T-helper 2 cell treated with Interferon-gamma antibody and Interleukin-4, amounts not matched to agents 5 μg/mL and 100 μg/mL, for 36 hours (primary cell): ENCODE data around the gene EEF2K.
A peak's percentile ranks its signal among the peaks of the same experiment; 100 is the strongest.
"Not testable (repeated sequence)": the region's sequence is repeated elsewhere in the genome, so short reads cannot be mapped to it uniquely, and the experiment has no call there.

Experiments
- DNase-seq: peaks from one replicate; pipeline ENCODE4 v3.0.0; 2021; ENCODE audit warnings: low spot score
- H3K27ac Mint-ChIP-seq: one replicate; pipeline ENCODE4 v1.8.0; 2021; ENCODE audit warnings: mild to moderate bottlenecking, mixed read lengths
- H3K27me3 Mint-ChIP-seq: one replicate; pipeline ENCODE4 v1.8.0; 2021; ENCODE audit warnings: low read depth, mixed read lengths
- H3K36me3 Mint-ChIP-seq: one replicate; pipeline ENCODE4 v1.8.0; 2021; ENCODE audit warnings: low read depth, mixed read lengths
- H3K4me1 Mint-ChIP-seq: one replicate; pipeline ENCODE4 v1.8.0; 2021; ENCODE audit warnings: low read depth, mixed read lengths
- H3K4me3 Mint-ChIP-seq: one replicate; pipeline ENCODE4 v1.8.0; 2022; ENCODE audit warnings: mild to moderate bottlenecking, moderate library complexity, mixed read lengths
- H3K9me3 Mint-ChIP-seq: one replicate; pipeline ENCODE4 v1.8.0; 2021; ENCODE audit warnings: mixed read lengths

The EEF2K gene

DNA sequence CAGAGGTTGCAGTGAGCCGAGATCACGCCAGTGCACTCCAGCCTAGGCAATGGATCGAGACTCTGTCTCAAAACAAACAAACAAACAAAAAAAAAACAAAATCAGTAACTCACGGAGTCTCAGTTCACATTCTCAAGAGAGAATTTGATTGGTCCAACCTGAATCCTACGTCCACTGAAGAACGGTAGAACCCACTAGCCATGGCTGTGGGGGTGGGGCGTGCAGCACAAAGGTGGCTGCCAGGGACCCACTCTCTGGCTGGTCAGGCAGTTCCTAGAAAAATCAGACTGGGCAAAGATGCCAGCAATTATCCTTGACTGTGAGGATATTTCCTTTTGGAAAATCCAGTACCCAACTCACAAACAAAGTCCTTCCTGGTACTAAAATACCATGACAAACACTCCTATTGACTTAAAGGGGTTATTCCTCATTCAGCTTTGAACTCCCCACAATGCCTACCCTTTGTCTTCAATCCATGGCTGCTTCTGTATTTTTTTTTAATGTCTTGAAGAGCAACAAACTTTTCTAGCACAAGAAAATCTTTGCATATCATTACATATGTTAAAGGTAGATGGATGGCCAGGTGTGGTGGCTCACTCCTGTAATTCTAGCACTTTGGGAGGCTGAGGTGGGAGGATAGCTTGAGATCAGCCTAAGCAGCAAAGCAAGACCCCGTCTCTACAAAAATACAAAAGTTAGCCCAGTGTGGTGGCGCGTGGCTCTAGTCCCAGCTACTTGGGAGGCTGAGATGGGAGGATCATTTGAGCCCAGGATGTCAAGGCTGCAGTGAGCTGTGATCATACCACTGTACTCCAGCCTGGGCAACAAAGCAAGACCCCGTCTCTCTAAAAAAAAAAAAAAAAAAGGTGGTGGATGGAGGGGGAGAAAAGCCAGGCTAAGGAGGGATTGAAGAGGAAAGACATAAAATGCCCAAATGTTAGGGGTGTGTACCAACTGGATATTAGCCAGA is 87.3 kb downstream of the EEF2K start:
- peaks cover 10% of the 10 kb centered on the region for H3K36me3 Mint-ChIP-seq
- H3K27ac Mint-ChIP-seq: no peak overlapping the region
- no peaks in the 10 kb centered on the region for H3K9me3 Mint-ChIP-seq
- H3K4me3 Mint-ChIP-seq: no peak overlapping the region
- peaks cover 4% of the 10 kb centered on the region for H3K27me3 Mint-ChIP-seq
- peaks cover 7% of the 10 kb centered on the region for H3K4me1 Mint-ChIP-seq
- DNase-seq: no peak

DNA sequence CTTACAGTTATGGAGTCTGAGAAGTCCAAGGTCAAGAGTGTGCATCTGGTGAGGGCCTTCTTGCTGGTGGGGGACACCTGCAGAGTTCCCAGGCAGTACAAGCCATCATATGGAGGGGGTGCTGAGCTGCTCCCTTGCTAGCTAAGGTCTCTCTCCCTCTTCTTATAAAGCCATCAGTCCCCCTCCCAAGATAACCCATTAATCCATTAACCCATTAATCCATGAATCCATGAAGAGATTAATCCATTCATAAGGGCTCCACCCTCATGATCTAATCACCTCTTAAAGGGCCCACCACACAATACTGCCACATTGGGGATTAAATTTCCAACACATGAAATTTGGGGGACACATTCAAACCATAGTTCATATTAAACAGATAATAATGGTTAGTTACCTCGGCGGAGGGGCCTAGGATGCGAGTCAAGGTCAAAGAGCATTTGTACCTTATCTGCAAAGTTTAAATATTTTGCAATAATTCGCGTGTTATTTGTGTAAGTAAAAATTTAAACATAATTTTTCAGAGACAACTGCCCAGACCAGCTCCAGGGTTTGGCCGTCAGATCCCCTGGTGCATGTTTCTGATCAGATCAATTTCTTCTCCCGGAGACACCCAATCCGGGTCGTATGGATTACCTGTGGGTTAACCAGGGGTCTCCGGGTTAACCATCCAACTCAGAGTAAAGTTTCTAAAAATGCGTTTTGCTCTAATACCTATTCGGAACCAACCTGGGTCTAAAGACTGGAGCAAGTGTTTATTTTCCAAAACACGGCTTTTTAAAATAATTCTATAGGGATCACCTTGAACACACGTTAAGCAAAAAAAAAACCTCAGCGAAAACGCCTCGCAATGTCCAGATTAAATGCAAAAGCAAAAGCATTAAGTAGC is 90.4 kb downstream of the EEF2K start:
- Mint-ChIP-seq H3K36me3 (peaks cover 20% of the 10 kb centered on the region), H3K27me3 (peaks cover 4% of the 10 kb centered on the region), H3K9me3 (no peaks in the 10 kb centered on the region), H3K4me3 (peak overlapping the region; percentile 95), H3K27ac (peak overlapping the region; percentile 98), H3K4me1 (peaks cover 25% of the 10 kb centered on the region)
- no peak for DNase-seq

DNA sequence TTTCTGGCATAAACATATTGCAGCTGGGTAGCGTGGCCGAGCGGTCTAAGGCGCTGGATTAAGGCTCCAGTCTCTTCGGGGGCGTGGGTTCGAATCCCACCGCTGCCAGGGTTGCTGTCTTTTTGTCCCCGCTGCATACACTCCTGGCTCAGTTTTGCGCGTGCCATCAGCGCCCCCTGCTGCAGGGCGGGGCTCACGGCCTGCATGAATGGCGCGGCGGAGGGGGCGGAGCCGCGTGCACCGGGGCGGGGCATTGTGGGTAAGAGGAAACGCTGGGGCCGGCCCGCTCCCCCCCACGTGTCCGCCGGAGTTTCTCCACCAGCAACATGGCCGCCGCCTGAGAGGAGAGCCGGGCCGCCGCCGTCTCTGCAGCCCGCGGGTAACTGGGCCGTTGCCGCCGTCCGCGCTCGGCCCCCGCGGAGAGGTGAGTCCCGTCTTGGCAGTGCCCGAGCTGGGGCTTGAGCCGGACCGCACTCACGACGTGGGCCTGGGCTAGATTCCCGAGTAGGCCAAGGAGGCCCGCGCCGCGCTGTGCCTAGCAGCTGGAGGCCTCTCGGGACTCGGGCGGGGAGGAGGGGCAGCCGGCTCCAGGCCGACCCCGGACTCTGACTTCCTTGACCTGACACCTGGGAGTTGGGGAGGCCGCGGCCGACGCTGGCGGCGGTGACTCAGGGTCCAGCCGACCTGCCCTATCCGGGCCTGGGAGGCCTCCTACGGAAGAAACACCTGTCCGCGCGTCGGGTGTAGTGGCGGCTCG is 91.2 kb downstream of the EEF2K start, which contains the start of gene POLR3E:
POLR3E (plus strand) TSS at position 296 of the 757 bp plus-strand sequence. CDS start 5,560 bp downstream, outside the sequence.
- Mint-ChIP-seq H3K27me3 (peaks cover 4% of the 10 kb centered on the region), H3K4me3 (peak within 1 kb of the TSS; percentile 95), H3K9me3 (no peaks in the 10 kb centered on the region), H3K4me1 (peaks cover 27% of the 10 kb centered on the region), H3K36me3 (peaks cover 24% of the 10 kb centered on the region), H3K27ac (peak within 1 kb of the TSS; percentile 98)
- DNase-seq: peak; percentile 100

DNA sequence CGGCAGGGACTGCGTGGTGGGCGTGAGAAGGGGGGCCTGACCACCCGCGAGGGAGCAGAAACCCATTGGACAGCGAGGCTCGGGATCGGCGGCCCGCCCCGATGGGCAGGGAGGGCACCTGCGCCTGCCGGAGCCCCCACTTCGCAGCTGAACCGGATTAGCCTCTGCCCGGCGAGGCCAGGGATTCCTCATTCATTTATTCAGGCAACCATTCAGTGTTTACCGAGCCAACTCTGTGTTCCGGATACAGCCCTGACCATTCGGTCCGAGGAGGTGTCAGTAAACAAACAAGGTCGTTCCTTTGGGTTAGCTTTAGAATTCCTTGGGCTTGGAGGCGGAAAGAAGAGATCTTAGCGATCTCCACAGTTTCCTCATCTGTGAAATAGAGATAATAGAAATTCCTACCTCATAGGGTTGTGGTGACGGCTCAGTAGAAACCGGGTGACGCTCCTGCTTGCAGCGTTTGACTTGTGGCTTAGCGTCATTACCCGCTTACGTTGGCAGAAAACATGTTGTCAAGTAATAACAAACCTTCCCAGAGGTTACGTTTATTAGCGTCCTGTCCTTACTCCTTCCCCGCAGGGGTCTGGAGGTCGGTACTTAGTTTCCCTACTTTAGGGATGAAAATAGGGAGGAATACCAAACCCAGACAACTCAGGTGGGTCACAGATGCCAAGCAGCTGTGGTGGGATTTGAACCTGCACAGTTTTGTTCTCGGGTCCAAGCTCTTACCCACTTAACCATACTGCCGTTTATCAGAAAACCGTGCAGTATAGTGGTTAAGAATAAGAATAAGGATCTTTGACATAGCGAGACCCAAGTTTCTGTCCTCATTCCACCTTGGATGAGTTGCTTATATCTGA is 92.0 kb downstream of the EEF2K start:
- peak; percentile 78 for DNase-seq
- peaks cover 27% of the 10 kb centered on the region for H3K36me3 Mint-ChIP-seq
- peak overlapping the region; percentile 98 for H3K27ac Mint-ChIP-seq
- peaks cover 4% of the 10 kb centered on the region for H3K27me3 Mint-ChIP-seq
- H3K4me3 Mint-ChIP-seq: peak overlapping the region; percentile 95
- peaks cover 27% of the 10 kb centered on the region for H3K4me1 Mint-ChIP-seq
- H3K9me3 Mint-ChIP-seq: no peaks in the 10 kb centered on the region

DNA sequence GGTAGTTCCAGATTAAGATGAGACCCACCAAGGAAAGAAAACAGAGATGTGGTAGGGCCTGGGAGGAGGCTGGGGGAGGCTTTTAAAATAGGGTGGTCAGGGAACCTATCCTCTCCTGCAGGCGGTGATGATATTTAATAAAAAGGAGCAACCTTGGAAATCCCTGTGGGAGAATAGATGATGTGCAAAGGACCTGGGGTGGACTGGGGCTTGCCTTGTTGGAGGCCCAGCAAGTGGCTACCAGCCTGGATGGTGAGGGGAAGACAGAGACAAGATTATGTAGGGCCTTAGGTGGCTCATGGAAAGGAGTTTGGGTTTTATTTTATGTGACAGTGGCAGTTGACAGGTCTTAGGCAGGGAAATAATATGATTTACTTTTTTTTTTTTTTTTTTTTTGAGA is 93.0 kb downstream of the EEF2K start:
- Mint-ChIP-seq H3K4me1 (peaks cover 27% of the 10 kb centered on the region), H3K27ac (peak overlapping the region; percentile 98), H3K9me3 (no peaks in the 10 kb centered on the region), H3K4me3 (peak overlapping the region; percentile 95), H3K36me3 (peaks cover 31% of the 10 kb centered on the region), H3K27me3 (peaks cover 4% of the 10 kb centered on the region)
- no peak for DNase-seq

DNA sequence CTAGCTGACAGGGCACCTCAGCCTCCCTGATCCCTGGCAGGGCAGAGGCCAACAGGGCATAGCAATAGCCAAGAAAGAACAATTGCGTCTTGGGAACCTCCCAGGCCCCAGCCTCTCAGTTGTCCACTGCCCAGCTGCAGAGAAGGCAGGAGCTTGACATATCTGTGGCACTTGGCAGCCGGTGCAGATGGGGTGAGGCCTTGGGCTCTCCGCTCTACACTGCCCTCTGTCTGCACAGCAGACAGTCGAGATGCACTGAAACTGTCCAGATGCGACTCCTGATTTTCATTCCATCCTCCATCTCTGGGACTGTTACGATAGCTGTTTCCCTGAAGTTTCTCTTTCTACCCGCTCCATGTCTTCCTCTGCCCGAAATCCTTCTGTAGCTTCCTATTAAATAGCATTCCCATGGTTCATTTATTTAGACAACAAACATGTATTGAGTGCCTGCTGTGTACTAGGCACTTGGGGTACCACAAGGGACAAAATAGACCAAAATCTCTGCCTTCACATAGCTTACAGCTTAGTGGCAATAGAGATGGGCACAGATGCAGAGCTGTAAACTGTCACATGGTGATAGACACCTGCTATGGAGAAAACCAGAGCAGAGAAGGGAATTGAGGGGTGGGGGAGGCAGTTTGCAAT is 94.5 kb downstream of the EEF2K start:
- H3K36me3 Mint-ChIP-seq: peaks cover 35% of the 10 kb centered on the region
- peak; percentile 33 for DNase-seq
- H3K9me3 Mint-ChIP-seq: no peaks in the 10 kb centered on the region
- peaks cover 4% of the 10 kb centered on the region for H3K27me3 Mint-ChIP-seq
- peak overlapping the region; percentile 28 for H3K4me3 Mint-ChIP-seq
- H3K4me1 Mint-ChIP-seq: peaks cover 27% of the 10 kb centered on the region
- peak overlapping the region; percentile 18 for H3K27ac Mint-ChIP-seq

- peaks cover 36% of the 10 kb centered on the region for H3K36me3 Mint-ChIP-seq
- H3K27me3 Mint-ChIP-seq, H3K9me3 Mint-ChIP-seq, DNase-seq, H3K4me3 Mint-ChIP-seq, H3K27ac Mint-ChIP-seq: not testable (repeated sequence)
- peaks cover 23% of the 10 kb centered on the region for H3K4me1 Mint-ChIP-seq
Observed at GRCh38 chr16:22301423-22301822, 95.3 kb downstream of the EEF2K start.

GRCh38 chr16:22302776-22303363 is 96.8 kb downstream of the EEF2K start:
- H3K36me3 Mint-ChIP-seq: peaks cover 34% of the 10 kb centered on the region
- H3K9me3 Mint-ChIP-seq: no peaks in the 10 kb centered on the region
- H3K27ac Mint-ChIP-seq: no peak overlapping the region
- H3K4me1 Mint-ChIP-seq: peaks cover 22% of the 10 kb centered on the region
- H3K4me3 Mint-ChIP-seq: no peak overlapping the region
- DNase-seq: no peak
- H3K27me3 Mint-ChIP-seq: no peaks in the 10 kb centered on the region

GRCh38 chr16:22304411-22304810 is 98.3 kb downstream of the EEF2K start:
- Mint-ChIP-seq H3K27me3 (no peaks in the 10 kb centered on the region), H3K4me1 (peaks cover 13% of the 10 kb centered on the region), H3K27ac (no peak overlapping the region), H3K9me3 (no peaks in the 10 kb centered on the region), H3K4me3 (no peak overlapping the region), H3K36me3 (peaks cover 35% of the 10 kb centered on the region)
- DNase-seq: no peak

DNA sequence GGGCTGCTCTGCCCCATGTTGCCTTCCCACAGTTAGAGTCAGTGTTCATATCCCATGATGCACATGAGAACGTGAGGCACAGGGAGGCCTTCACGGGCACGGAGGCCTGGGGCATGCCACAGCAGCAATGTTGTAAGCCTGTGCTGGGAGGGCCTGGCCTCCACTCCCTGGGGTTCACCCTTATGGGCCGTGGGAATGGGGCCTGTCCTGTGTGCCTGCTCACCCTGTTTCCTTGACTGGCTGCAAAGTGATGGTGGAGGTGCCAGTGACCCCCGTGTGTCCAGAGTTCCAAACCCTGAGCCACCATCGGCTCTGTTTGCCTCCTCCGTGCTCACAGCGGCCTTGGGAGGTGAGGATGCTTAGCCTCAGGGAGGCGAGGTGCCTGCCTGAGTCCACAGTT is 100.7 kb downstream of the EEF2K start:
- H3K27me3 Mint-ChIP-seq: no peaks in the 10 kb centered on the region

DNA sequence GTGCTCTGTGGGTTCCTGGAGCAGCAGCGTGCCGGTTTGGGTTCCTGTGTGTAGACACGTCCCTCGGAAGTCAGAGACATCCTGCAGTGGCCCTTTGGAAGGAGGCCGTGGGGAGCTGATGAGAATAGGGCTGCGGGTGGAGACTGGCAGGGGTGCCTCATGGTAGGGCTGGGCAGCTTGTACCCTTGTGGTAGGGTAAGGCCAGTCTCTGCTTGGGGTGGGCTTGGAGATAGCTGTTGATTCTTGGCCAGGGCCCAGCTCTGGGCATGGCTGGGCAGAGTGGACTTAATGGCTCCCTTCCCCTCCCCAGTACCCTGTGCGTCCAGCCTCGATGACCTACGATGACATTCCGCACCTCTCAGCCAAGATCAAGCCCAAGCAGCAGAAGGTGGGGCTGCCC is 101.8 kb downstream of the EEF2K start:
- H3K36me3 Mint-ChIP-seq: peaks cover 25% of the 10 kb centered on the region
- H3K4me1 Mint-ChIP-seq: no peaks in the 10 kb centered on the region
- DNase-seq: no peak
- no peaks in the 10 kb centered on the region for H3K27me3 Mint-ChIP-seq
- no peak overlapping the region for H3K4me3 Mint-ChIP-seq
- H3K9me3 Mint-ChIP-seq: no peaks in the 10 kb centered on the region
- no peak overlapping the region for H3K27ac Mint-ChIP-seq

More for the DNA sequence above, 100.7 kb downstream of the EEF2K start:
- no peak for DNase-seq
- H3K9me3 Mint-ChIP-seq: no peaks in the 10 kb centered on the region
- peaks cover 25% of the 10 kb centered on the region for H3K36me3 Mint-ChIP-seq
- no peak overlapping the region for H3K4me3 Mint-ChIP-seq
- H3K4me1 Mint-ChIP-seq: peaks cover 2% of the 10 kb centered on the region
- no peak overlapping the region for H3K27ac Mint-ChIP-seq
